ENCODE data around the gene BRIP1.

BRIP1 gene

GRCh38 chr17:61749823-61750404 is 113.4 kb downstream of the BRIP1 start:
- no peak for TF ChIP-seq CTCF (IDR thresholded peaks at IDR 0.05; ENCODE audit: low read depth, low read length)
- no peak overlapping the region for H3K4me3 ChIP-seq (replicated peaks in 1 of 2; ENCODE audit: low read depth in 2 of 2, low read length in 2 of 2)
- no peak for DNase-seq (ENCODE audit: low read depth in 2 of 2)

DNA sequence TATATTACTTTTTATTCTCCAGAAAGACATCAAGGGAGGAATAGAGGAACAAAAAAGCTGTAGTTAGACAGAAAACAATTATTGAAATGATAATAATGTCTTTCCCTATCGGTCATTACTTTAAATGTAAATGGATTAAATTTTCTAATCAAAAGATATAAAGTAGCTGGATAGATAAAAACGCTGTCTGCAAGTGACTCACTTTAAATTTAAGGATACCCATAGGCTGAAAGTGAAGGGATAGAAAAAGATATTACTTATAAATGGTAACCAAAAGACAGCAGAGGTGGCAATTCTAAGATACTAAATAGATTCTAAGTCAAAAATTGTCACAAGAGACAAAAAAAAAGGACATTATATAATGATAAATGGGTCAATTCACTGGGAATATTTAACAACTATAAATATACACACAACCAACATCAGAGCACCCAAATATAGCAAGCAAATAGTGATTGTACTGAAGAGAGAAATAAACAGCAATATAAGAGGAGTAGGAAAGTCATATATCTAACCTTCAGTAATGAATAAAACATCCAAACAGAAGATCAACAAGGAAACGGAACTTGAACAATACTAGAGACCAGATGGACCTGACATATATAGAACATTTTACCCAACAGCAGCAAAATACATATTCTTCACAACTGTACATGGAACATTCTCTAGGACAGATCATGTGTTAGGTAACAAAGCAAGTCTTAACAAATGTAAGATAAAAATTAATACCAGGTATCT is 116.9 kb downstream of the BRIP1 start:
- DNase-seq (ENCODE audit: low read depth in 2 of 2), result no peak

GRCh38 chr17:61744804-61745203 is 118.5 kb downstream of the BRIP1 start:
- no peak for TF ChIP-seq CTCF (IDR thresholded peaks at IDR 0.05; ENCODE audit: low read depth, low read length)
- no peak overlapping the region for H3K4me3 ChIP-seq (replicated peaks in 1 of 2; ENCODE audit: low read depth in 2 of 2, low read length in 2 of 2)
- no peak for DNase-seq (ENCODE audit: low read depth in 2 of 2)

More for the DNA sequence above, 116.9 kb downstream of the BRIP1 start:
- no peak for TF ChIP-seq CTCF (IDR thresholded peaks at IDR 0.05; ENCODE audit: low read depth, low read length)
- H3K4me3 ChIP-seq (replicated peaks in 1 of 2; ENCODE audit: low read depth in 2 of 2, low read length in 2 of 2), result no peak overlapping the region

DNA sequence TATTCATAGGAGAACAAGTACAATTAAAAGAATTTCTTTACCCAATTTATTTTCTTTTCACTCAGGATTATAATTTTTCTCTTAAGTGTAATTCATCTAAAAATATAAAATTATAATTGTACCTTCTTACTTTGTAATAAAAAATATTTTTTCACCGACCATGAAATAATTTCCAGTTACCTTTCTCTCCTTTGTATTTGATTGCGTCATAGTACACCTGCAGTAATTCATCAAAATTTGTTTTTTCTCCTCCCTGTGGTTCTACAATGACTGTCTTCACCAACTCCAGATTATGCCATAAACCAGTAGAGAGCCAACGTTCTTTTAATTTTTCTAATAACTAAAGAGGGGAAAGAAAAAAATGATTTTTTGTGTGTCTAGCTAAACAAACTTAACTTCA is 119.1 kb downstream of the BRIP1 start:
- no peak for TF ChIP-seq CTCF (IDR thresholded peaks at IDR 0.05; ENCODE audit: low read depth, low read length)
- H3K4me3 ChIP-seq (replicated peaks in 1 of 2; ENCODE audit: low read depth in 2 of 2, low read length in 2 of 2), result no peak overlapping the region
- DNase-seq (ENCODE audit: low read depth in 2 of 2), result no peak

DNA sequence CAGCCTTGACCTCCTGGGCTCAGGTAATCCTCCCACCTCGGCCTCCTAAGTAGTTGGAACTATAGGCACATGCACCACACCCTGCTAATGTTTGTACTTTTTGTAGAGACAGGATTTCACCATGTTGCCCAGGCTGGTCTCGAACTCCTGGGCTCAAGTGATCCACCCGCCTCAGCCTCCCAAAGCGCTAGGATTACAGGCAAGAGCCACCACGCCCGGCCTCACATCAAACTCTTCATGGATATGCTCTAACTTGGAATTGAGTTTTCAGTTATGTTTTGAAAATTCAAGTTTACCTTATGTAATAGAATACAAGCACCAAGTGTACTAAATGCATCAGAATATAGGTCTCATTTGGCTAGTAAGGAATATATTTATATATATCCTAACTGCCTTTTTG is 119.6 kb downstream of the BRIP1 start:
- TF ChIP-seq CTCF (IDR thresholded peaks at IDR 0.05; ENCODE audit: low read depth, low read length), result no peak
- no peak for DNase-seq (ENCODE audit: low read depth in 2 of 2)
- H3K4me3 ChIP-seq (replicated peaks in 1 of 2; ENCODE audit: low read depth in 2 of 2, low read length in 2 of 2), result no peak overlapping the region

DNA sequence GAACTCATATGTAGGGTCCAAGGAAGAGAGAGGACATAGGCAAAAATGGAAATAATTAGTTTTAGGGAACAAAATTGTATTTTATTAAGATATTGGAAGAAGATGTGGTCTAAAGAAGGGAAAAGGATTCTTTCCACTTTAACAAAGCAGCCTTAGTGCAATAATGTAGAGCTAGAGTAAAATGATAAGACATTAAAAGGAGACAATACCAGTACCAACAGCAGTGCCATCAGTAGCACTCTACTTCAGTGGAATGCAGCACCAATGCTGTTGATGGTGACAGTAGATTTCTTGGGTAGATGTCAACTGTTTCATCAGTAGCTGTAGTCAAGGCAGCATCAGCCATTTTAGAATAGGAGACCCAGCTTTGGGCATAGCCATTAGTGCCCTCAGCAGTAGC is 124.3 kb downstream of the BRIP1 start:
- no peak for DNase-seq (ENCODE audit: low read depth in 2 of 2)
- TF ChIP-seq CTCF (IDR thresholded peaks at IDR 0.05; ENCODE audit: low read depth, low read length), result no peak

More for the DNA sequence above, 124.3 kb downstream of the BRIP1 start:
- H3K4me3 ChIP-seq (replicated peaks in 1 of 2; ENCODE audit: low read depth in 2 of 2, low read length in 2 of 2), result no peak overlapping the region

Measured in cardiac fibroblast (primary cell).